HEK293 (cell line): ENCODE measurements around the gene PCSK9.

ENCODE experiments used
- CTCF ChIA-PET: fragments of 350-600 bp; formaldehyde crosslinking; extraction: SDS; loops from one replicate; lab custom pipeline; 2021; ENCODE audit warnings: antibody characterized with exemption; lab: Yijun Ruan, JAX
- POLR2A ChIA-PET: fragments of 300-600 bp; formaldehyde crosslinking; extraction: SDS; loops from one replicate; lab custom pipeline; 2020; ENCODE audit warnings: antibody characterized with exemption, inconsistent platforms; lab: Yijun Ruan, JAX
- H3K27ac ChIP-seq: fragments of 200-500 bp; sonication (Bioruptor generic); 2 replicates; pipeline ENCODE4 v1.5.1; 2014; ENCODE audit warnings: low read depth, low read length, control low read depth, inconsistent platforms; ENCODE audit errors: extremely low read depth
- H3K36me3 ChIP-seq, 2 experiments: fragments of 200-500 bp in 1 of 2; sonication (Bioruptor generic) in 1 of 2; 1 replicate in 1 of 2; 2 replicates in 1 of 2; pipeline ENCODE4 v1.5.1; 2014 to 2017; ENCODE audit warnings: inconsistent platforms in 2 of 2, low read length in 2 of 2; ENCODE audit not compliant: control insufficient read depth in 2 of 2, insufficient read depth in 1 of 2
- H3K4me1 ChIP-seq: fragments of 200-500 bp; sonication (Bioruptor generic); 2 replicates; pipeline ENCODE4 v1.5.1; 2014; ENCODE audit warnings: mild to moderate bottlenecking, low read length, inconsistent platforms; ENCODE audit not compliant: control insufficient read depth, insufficient read depth
- H3K4me3 ChIP-seq: 2 replicates; pipeline ENCODE4 v1.5.1; 2011; ENCODE audit warnings: low read depth, mild to moderate bottlenecking, control low read depth, low read length, moderate library complexity
- H3K9me3 ChIP-seq: fragments of 200-500 bp; sonication (Bioruptor generic); 2 replicates; pipeline ENCODE4 v1.5.1; 2014; ENCODE audit warnings: low read depth, low read length, inconsistent platforms; ENCODE audit not compliant: control insufficient read depth, insufficient read depth
- BCL11B ChIP-seq: fragments of 450-650 bp; formaldehyde crosslinking; IDR thresholded peaks from 2 replicates; pipeline ENCODE4 v1.5.1; 2016; ENCODE audit warnings: low read depth, missing biosample characterization, missing genetic modification characterization
- KLF16 ChIP-seq: fragments of 450-650 bp; formaldehyde crosslinking; IDR thresholded peaks from 2 replicates; pipeline ENCODE4 v1.5.1; 2017; ENCODE audit warnings: missing biosample characterization, missing genetic modification characterization
- MEIS1 ChIP-seq: sonication (generic); formaldehyde crosslinking; IDR thresholded peaks from 2 replicates; pipeline ENCODE4 v1.8.1; 2022; ENCODE audit warnings: missing genetic modification reagents, mild to moderate bottlenecking, borderline replicate concordance
- SP7 ChIP-seq: fragments of 450-650 bp; formaldehyde crosslinking; IDR thresholded peaks from 2 replicates; pipeline ENCODE4 v1.5.1; 2016; ENCODE audit warnings: missing biosample characterization, missing genetic modification characterization
- YY2 ChIP-seq: fragments of 450-650 bp; formaldehyde crosslinking; IDR thresholded peaks from 2 replicates; pipeline ENCODE4 v1.5.1; 2016; ENCODE audit warnings: missing biosample characterization, missing genetic modification characterization
- ZBTB10 ChIP-seq: fragments of 450-650 bp; formaldehyde crosslinking; IDR thresholded peaks from 2 replicates; pipeline ENCODE4 v1.5.1; 2016; ENCODE audit warnings: missing biosample characterization, missing genetic modification characterization
- ZFP3 ChIP-seq: fragments of 450-650 bp; formaldehyde crosslinking; IDR thresholded peaks from 2 replicates; pipeline ENCODE4 v1.5.1; 2016; ENCODE audit warnings: low read depth, missing biosample characterization, missing genetic modification characterization
- ZFP37 ChIP-seq: fragments of 450-650 bp; formaldehyde crosslinking; IDR thresholded peaks from 2 replicates; pipeline ENCODE4 v1.5.1; 2016; ENCODE audit warnings: missing biosample characterization, missing genetic modification characterization
- ZNF133 ChIP-seq: fragments of 450-650 bp; formaldehyde crosslinking; IDR thresholded peaks from 2 replicates; pipeline ENCODE4 v1.5.1; 2016; ENCODE audit warnings: missing biosample characterization, missing genetic modification characterization
- ZNF211 ChIP-seq: fragments of 450-650 bp; formaldehyde crosslinking; IDR thresholded peaks from 2 replicates; pipeline ENCODE4 v1.5.1; 2016; ENCODE audit warnings: low read depth, missing biosample characterization, missing genetic modification characterization
- ZNF280C ChIP-seq: fragments of 450-650 bp; formaldehyde crosslinking; IDR thresholded peaks from 2 replicates; pipeline ENCODE4 v1.5.1; 2016; ENCODE audit warnings: missing biosample characterization, missing genetic modification characterization
- ZNF324 ChIP-seq: fragments of 450-650 bp; formaldehyde crosslinking; IDR thresholded peaks from 2 replicates; pipeline ENCODE4 v1.5.1; 2016; ENCODE audit warnings: missing biosample characterization, missing genetic modification characterization
- ZNF404 ChIP-seq: fragments of 450-650 bp; formaldehyde crosslinking; IDR thresholded peaks from 2 replicates; pipeline ENCODE4 v1.5.1; 2017; ENCODE audit warnings: missing biosample characterization, missing genetic modification characterization
- ZNF488 ChIP-seq: fragments of 450-650 bp; formaldehyde crosslinking; IDR thresholded peaks from 2 replicates; pipeline ENCODE4 v1.5.1; 2016; ENCODE audit warnings: missing biosample characterization, missing genetic modification characterization
- ZNF585B ChIP-seq: fragments of 450-650 bp; formaldehyde crosslinking; IDR thresholded peaks from 2 replicates; pipeline ENCODE4 v1.5.1; 2016; ENCODE audit warnings: missing biosample characterization, missing genetic modification characterization
- ZNF624 ChIP-seq: fragments of 450-650 bp; formaldehyde crosslinking; IDR thresholded peaks from 2 replicates; pipeline ENCODE4 v1.5.1; 2017; ENCODE audit warnings: missing biosample characterization, missing genetic modification characterization
- ZNF664 ChIP-seq: fragments of 450-650 bp; formaldehyde crosslinking; IDR thresholded peaks from 2 replicates; pipeline ENCODE4 v1.5.1; 2016; ENCODE audit warnings: missing biosample characterization, missing genetic modification characterization
- ZNF670 ChIP-seq: fragments of 450-650 bp; formaldehyde crosslinking; IDR thresholded peaks from 2 replicates; pipeline ENCODE4 v1.5.1; 2016; ENCODE audit warnings: missing biosample characterization, missing genetic modification characterization, low read depth
- ZNF692 ChIP-seq: fragments of 450-650 bp; formaldehyde crosslinking; IDR thresholded peaks from 2 replicates; pipeline ENCODE4 v1.5.1; 2016; ENCODE audit warnings: missing biosample characterization, missing genetic modification characterization

The PCSK9 gene

GRCh38 chr1:55041613-55042012 is 2.3 kb downstream of the PCSK9 start:
- CTCF ChIA-PET: interaction anchor here (0.6 to 0.9 kb wide), 3 partner anchors 20 to 100 kb away, joined by 3 to 5 read pairs (median 3); no protein-coding TSS in a partner anchor
- Histone ChIP-seq H3K36me3 (no peaks in the 10 kb centered on the region), H3K27ac (no peak overlapping the region), H3K4me1 (no peaks in the 10 kb centered on the region), H3K4me3 (no peak overlapping the region), H3K9me3 (no peaks in the 10 kb centered on the region)
- TF ChIP-seq ZFP3 (tag by site-specific recombination) (peak; percentile 49; the same call in 1 of the 2 replicates), ZNF404 (tag by site-specific recombination) (no peak), ZNF211 (tag by site-specific recombination) (no peak), ZNF280C (tag by site-specific recombination) (no peak), SP7 (tag by site-specific recombination) (no peak), ZNF624 (tag by site-specific recombination) (no peak), ZNF324 (no peak), KLF16 (tag by site-specific recombination) (no peak)
- POLR2A ChIA-PET: no interaction called here

- Histone ChIP-seq H3K27ac (no peak overlapping the region), H3K4me1 (no peaks in the 10 kb centered on the region), H3K9me3 (no peaks in the 10 kb centered on the region), H3K36me3 (no peaks in the 10 kb centered on the region), H3K4me3 (no peak overlapping the region)
- ChIA-PET POLR2A (no interaction called here), CTCF (interaction anchor here (1.4 kb wide), 1 partner anchor 21 kb away, joined by 4 read pairs; no protein-coding TSS in a partner anchor)
- TF ChIP-seq ZNF585B (tag by site-specific recombination): no peak
- no peak for TF ChIP-seq ZNF664 (tag by site-specific recombination)
- TF ChIP-seq ZBTB10 (tag by site-specific recombination): no peak
- TF ChIP-seq ZNF670 (tag by site-specific recombination): no peak
- no peak for TF ChIP-seq MEIS1 (CRISPR knock-in tag)
- no peak for TF ChIP-seq ZFP37 (tag by site-specific recombination)
- no peak for TF ChIP-seq ZNF692 (tag by site-specific recombination)
Observed at GRCh38 chr1:55043011-55043410, 3.7 kb downstream of the PCSK9 start.

GRCh38 chr1:55043726-55044125 is 4.4 kb downstream of the PCSK9 start:
- Histone ChIP-seq H3K36me3 (no peaks in the 10 kb centered on the region), H3K27ac (no peak overlapping the region), H3K4me3 (no peak overlapping the region), H3K4me1 (no peaks in the 10 kb centered on the region), H3K9me3 (no peaks in the 10 kb centered on the region)
- TF ChIP-seq SP7 (tag by site-specific recombination) (no peak), YY2 (tag by site-specific recombination) (no peak), BCL11B (no peak), ZNF488 (tag by site-specific recombination) (no peak), ZNF133 (tag by site-specific recombination) (no peak)
- CTCF ChIA-PET: interaction anchor here (1.4 kb wide), 1 partner anchor 21 kb away, joined by 4 read pairs; no protein-coding TSS in a partner anchor
- POLR2A ChIA-PET: no interaction called here
